Measurements from ENCODE around the gene ARHGEF28.
A peak's percentile ranks its signal among the peaks of the same experiment; 100 is the strongest.

ARHGEF28 gene

DNA sequence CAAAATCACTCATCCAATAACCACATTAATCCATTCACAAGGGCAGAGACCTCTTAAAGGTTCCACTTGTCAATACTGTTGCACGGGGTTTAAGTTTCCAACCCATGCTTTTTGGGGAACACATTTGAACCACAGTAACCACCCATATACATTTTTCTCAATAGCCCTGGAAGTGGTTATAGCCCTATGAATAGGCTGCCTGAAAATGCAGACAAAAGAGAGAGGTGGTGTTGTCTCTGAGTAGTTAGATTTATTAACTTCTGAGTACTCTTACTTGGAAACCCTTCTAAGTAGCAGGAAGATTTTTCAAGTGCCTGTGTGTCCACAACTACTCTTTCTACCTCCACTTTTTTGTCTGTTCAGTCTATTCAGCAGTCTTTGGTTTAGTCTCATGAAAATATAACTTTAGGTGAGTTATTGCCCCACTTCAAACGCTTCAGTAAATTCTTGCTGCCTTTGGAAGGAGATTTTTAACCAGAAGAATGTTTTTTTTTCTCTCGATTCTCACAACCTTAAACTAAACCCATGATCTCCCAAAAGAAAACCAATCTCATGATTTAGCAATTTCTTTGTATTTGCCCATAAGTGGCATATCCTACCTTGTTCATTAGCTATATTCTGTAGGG is 42.6 kb downstream of the ARHGEF28 start:
- no peak overlapping the region for H2BK12ac ChIP-seq (ENCODE audit: low read length in 2 of 2)
- 80% methylated on average over 2 of the region's 3 CpGs for WGBS
- no peak overlapping the region for H3K4ac ChIP-seq (ENCODE audit: low read depth in 1 of 2, low read length in 2 of 2)
- H2AK5ac ChIP-seq (ENCODE audit: low read length, severe bottlenecking): peak overlapping the region; percentile 55
- H3K4me3 ChIP-seq (ENCODE audit: insufficient read depth in 1 of 2, low read depth in 1 of 2, low read length in 2 of 2): no peak overlapping the region
- no peaks in the 10 kb centered on the region for H3K9me3 ChIP-seq (ENCODE audit: control insufficient read depth, low read length)
- H4K91ac ChIP-seq (ENCODE audit: low read length): no peak overlapping the region
- H3K27me3 ChIP-seq (ENCODE audit: control insufficient read depth in 1 of 2, insufficient read depth in 1 of 2, low read length in 2 of 2): no peaks in the 10 kb centered on the region
- no peak overlapping the region for H3K9ac ChIP-seq (ENCODE audit: low read length)
- H2AFZ ChIP-seq (ENCODE audit: low read depth, low read length): no peak overlapping the region
- H3K36me3 ChIP-seq (ENCODE audit: control insufficient read depth in 1 of 2, insufficient read depth in 2 of 2, low read depth in 1 of 2, low read length in 2 of 2): no peaks in the 10 kb centered on the region
- peaks cover 5% of the 10 kb centered on the region for H3K79me1 ChIP-seq (replicated peaks; ENCODE audit: low read length, poor library complexity, severe bottlenecking)
- no peak for DNase-seq
- H3K4me1 ChIP-seq (ENCODE audit: control insufficient read depth, insufficient read depth, low read depth, low read length): peaks cover 5% of the 10 kb centered on the region
- H3K4me2 ChIP-seq (ENCODE audit: low read length, poor library complexity, severe bottlenecking): no peak overlapping the region
- no peak overlapping the region for H2BK15ac ChIP-seq (ENCODE audit: low read depth, poor library complexity, severe bottlenecking)
- no peak overlapping the region for H2BK120ac ChIP-seq (ENCODE audit: low read depth, low read length)
- no peak overlapping the region for H3K23ac ChIP-seq (ENCODE audit: low read length in 2 of 2)
- H3K18ac ChIP-seq (ENCODE audit: low read depth in 1 of 2, low read length in 2 of 2): no peak overlapping the region
- H3K27ac ChIP-seq (ENCODE audit: low read length, poor library complexity, severe bottlenecking): peak overlapping the region; percentile 77
- H3K14ac ChIP-seq (ENCODE audit: low read length in 2 of 2): no peak overlapping the region
- no peak overlapping the region for H2BK5ac ChIP-seq (ENCODE audit: low read depth, low read length, poor library complexity, severe bottlenecking)
- no peak overlapping the region for H4K8ac ChIP-seq (ENCODE audit: low read length)

DNA sequence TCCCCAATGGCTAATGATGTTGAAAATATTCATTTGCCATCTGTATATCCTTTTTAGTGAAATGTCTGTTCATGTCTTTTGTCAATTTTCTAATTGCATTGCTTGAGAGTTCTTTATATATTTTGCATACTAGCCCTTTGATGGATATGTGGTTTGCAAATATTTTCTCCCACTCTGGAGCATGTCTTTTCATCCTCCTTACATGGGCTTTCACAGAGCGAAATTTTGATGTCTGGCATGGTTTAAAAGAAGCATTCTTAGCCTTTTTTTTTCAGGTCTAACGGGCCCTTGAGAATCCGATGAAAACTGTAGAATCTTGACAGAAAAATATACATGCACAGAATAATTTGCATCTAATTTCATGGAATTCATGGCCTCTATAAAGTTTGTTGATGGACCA is 44.7 kb downstream of the ARHGEF28 start:
- Histone ChIP-seq H3K4me2 (ENCODE audit: low read length, poor library complexity, severe bottlenecking) (no peak overlapping the region), H4K8ac (ENCODE audit: low read length) (no peak overlapping the region), H3K4me1 (ENCODE audit: control insufficient read depth, insufficient read depth, low read depth, low read length) (peaks cover 9% of the 10 kb centered on the region), H3K27me3 (ENCODE audit: control insufficient read depth in 1 of 2, insufficient read depth in 1 of 2, low read length in 2 of 2) (no peaks in the 10 kb centered on the region), H3K9ac (ENCODE audit: low read length) (no peak overlapping the region), H2BK12ac (ENCODE audit: low read length in 2 of 2) (no peak overlapping the region), H4K91ac (ENCODE audit: low read length) (no peak overlapping the region), H3K4ac (ENCODE audit: low read depth in 1 of 2, low read length in 2 of 2) (no peak overlapping the region), H2AK5ac (ENCODE audit: low read length, severe bottlenecking) (no peak overlapping the region), H3K4me3 (ENCODE audit: insufficient read depth in 1 of 2, low read depth in 1 of 2, low read length in 2 of 2) (no peak overlapping the region), H3K14ac (ENCODE audit: low read length in 2 of 2) (no peak overlapping the region), H3K23ac (ENCODE audit: low read length in 2 of 2) (no peak overlapping the region), H3K27ac (ENCODE audit: low read length, poor library complexity, severe bottlenecking) (no peak overlapping the region), H2AFZ (ENCODE audit: low read depth, low read length) (no peak overlapping the region), H3K9me3 (ENCODE audit: control insufficient read depth, low read length) (no peaks in the 10 kb centered on the region), H3K36me3 (ENCODE audit: control insufficient read depth in 1 of 2, insufficient read depth in 2 of 2, low read depth in 1 of 2, low read length in 2 of 2) (no peaks in the 10 kb centered on the region), H2BK5ac (ENCODE audit: low read depth, low read length, poor library complexity, severe bottlenecking) (no peak overlapping the region), H2BK120ac (ENCODE audit: low read depth, low read length) (no peak overlapping the region), H3K79me1 (replicated peaks; ENCODE audit: low read length, poor library complexity, severe bottlenecking) (peaks cover 5% of the 10 kb centered on the region), H3K18ac (ENCODE audit: low read depth in 1 of 2, low read length in 2 of 2) (no peak overlapping the region), H2BK15ac (ENCODE audit: low read depth, poor library complexity, severe bottlenecking) (no peak overlapping the region)
- no peak for DNase-seq
- 91% methylated on average over 2 of the region's 3 CpGs for WGBS

DNA sequence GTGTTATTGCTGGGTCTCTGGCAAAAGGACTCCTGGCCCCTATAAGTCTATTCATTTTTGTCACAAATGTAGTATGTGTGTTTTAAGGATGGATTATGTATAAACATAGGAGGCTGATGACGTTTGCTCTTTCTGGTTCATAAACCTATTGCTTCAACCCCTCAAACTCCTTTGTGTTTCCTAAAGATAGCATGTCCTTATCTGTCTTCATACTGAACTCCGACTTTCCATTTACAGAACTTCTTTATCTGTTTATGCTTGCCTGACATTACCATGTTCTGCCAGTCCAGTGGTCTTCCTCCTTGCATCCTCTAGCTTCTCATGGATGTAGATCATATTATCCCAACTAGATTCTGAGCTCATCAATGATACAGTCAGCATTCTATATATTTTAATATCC is 46.1 kb downstream of the ARHGEF28 start:
- H3K18ac ChIP-seq (ENCODE audit: low read depth in 1 of 2, low read length in 2 of 2): no peak overlapping the region
- no peak overlapping the region for H3K14ac ChIP-seq (ENCODE audit: low read length in 2 of 2)
- H3K27me3 ChIP-seq (ENCODE audit: control insufficient read depth in 1 of 2, insufficient read depth in 1 of 2, low read length in 2 of 2): no peaks in the 10 kb centered on the region
- no peak overlapping the region for H3K9ac ChIP-seq (ENCODE audit: low read length)
- no peak overlapping the region for H3K27ac ChIP-seq (ENCODE audit: low read length, poor library complexity, severe bottlenecking)
- 75% methylated on average over 2 of the region's 2 CpGs for WGBS
- H2AK5ac ChIP-seq (ENCODE audit: low read length, severe bottlenecking): no peak overlapping the region
- H3K79me1 ChIP-seq (replicated peaks; ENCODE audit: low read length, poor library complexity, severe bottlenecking): no peaks in the 10 kb centered on the region
- no peak overlapping the region for H4K8ac ChIP-seq (ENCODE audit: low read length)
- no peak overlapping the region for H3K23ac ChIP-seq (ENCODE audit: low read length in 2 of 2)
- no peaks in the 10 kb centered on the region for H3K9me3 ChIP-seq (ENCODE audit: control insufficient read depth, low read length)
- H2AFZ ChIP-seq (ENCODE audit: low read depth, low read length): no peak overlapping the region
- no peak overlapping the region for H3K4me3 ChIP-seq (ENCODE audit: insufficient read depth in 1 of 2, low read depth in 1 of 2, low read length in 2 of 2)
- no peak overlapping the region for H2BK5ac ChIP-seq (ENCODE audit: low read depth, low read length, poor library complexity, severe bottlenecking)
- H2BK12ac ChIP-seq (ENCODE audit: low read length in 2 of 2): no peak overlapping the region
- H3K4me2 ChIP-seq (ENCODE audit: low read length, poor library complexity, severe bottlenecking): no peak overlapping the region
- no peak overlapping the region for H4K91ac ChIP-seq (ENCODE audit: low read length)
- H3K36me3 ChIP-seq (ENCODE audit: control insufficient read depth in 1 of 2, insufficient read depth in 2 of 2, low read depth in 1 of 2, low read length in 2 of 2): no peaks in the 10 kb centered on the region
- peaks cover 7% of the 10 kb centered on the region for H3K4me1 ChIP-seq (ENCODE audit: control insufficient read depth, insufficient read depth, low read depth, low read length)
- no peak overlapping the region for H3K4ac ChIP-seq (ENCODE audit: low read depth in 1 of 2, low read length in 2 of 2)
- no peak overlapping the region for H2BK15ac ChIP-seq (ENCODE audit: low read depth, poor library complexity, severe bottlenecking)
- DNase-seq: no peak
- no peak overlapping the region for H2BK120ac ChIP-seq (ENCODE audit: low read depth, low read length)

DNA sequence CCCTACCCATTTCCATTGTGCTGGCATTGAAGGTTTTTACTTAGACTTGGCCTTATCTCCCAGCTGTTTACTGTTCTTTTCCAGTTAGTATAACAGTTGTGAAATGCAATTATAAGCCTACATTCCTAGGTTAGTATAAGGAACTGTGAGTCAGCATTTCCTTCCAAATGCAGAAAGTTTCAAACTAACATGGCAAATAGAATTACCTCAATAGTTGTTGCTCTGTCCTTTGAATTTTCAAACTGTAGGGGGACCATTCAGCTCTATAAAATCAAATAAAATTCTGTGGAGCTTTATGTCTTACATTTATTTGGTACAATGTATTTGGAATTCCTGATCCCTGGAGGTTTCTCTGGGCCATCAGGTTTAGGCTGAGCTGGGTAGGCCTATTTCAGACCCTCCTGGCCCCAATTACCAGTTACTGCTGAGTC is 47.2 kb downstream of the ARHGEF28 start:
- Histone ChIP-seq H2BK15ac (ENCODE audit: low read depth, poor library complexity, severe bottlenecking) (no peak overlapping the region), H3K4me1 (ENCODE audit: control insufficient read depth, insufficient read depth, low read depth, low read length) (peaks cover 6% of the 10 kb centered on the region), H3K4me3 (ENCODE audit: insufficient read depth in 1 of 2, low read depth in 1 of 2, low read length in 2 of 2) (no peak overlapping the region), H3K4me2 (ENCODE audit: low read length, poor library complexity, severe bottlenecking) (no peak overlapping the region), H3K9ac (ENCODE audit: low read length) (peak overlapping the region; percentile 61), H3K4ac (ENCODE audit: low read depth in 1 of 2, low read length in 2 of 2) (no peak overlapping the region), H2BK5ac (ENCODE audit: low read depth, low read length, poor library complexity, severe bottlenecking) (no peak overlapping the region), H2BK12ac (ENCODE audit: low read length in 2 of 2) (no peak overlapping the region), H3K9me3 (ENCODE audit: control insufficient read depth, low read length) (no peaks in the 10 kb centered on the region), H3K27ac (ENCODE audit: low read length, poor library complexity, severe bottlenecking) (peak overlapping the region; percentile 82), H3K23ac (ENCODE audit: low read length in 2 of 2) (no peak overlapping the region), H3K27me3 (ENCODE audit: control insufficient read depth in 1 of 2, insufficient read depth in 1 of 2, low read length in 2 of 2) (no peaks in the 10 kb centered on the region), H4K8ac (ENCODE audit: low read length) (no peak overlapping the region), H3K18ac (ENCODE audit: low read depth in 1 of 2, low read length in 2 of 2) (no peak overlapping the region), H2AK5ac (ENCODE audit: low read length, severe bottlenecking) (no peak overlapping the region), H3K14ac (ENCODE audit: low read length in 2 of 2) (no peak overlapping the region), H2BK120ac (ENCODE audit: low read depth, low read length) (no peak overlapping the region), H4K91ac (ENCODE audit: low read length) (no peak overlapping the region), H3K36me3 (ENCODE audit: control insufficient read depth in 1 of 2, insufficient read depth in 2 of 2, low read depth in 1 of 2, low read length in 2 of 2) (no peaks in the 10 kb centered on the region), H3K79me1 (replicated peaks; ENCODE audit: low read length, poor library complexity, severe bottlenecking) (no peaks in the 10 kb centered on the region), H2AFZ (ENCODE audit: low read depth, low read length) (no peak overlapping the region)
- peak; percentile 90 for DNase-seq

Data from mesenchymal stem cell (in vitro differentiated cells and primary cell).